NCI-H1694 (cell line): ENCODE results near the gene OR4D11.

Experiments used
- DNase-seq: peaks from one replicate; lab custom pipeline; 2025; lab: John Stamatoyannopoulos, UW

The OR4D11 gene

DNA sequence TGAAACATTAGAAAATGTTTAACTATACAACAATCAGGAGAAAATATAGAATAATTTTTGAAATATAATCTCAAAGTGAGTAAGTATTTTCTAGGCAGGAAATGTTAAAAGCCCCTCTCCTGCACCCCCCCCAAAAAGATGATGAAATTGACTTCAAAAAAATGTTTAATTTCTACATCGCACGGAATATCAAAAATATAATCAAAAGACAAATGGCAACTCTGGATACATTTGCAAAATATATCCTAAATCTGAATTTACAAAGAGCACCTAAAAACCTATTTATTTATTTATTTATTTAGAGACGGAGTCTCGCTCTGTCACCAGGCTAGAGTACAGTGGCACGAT lies 44.9 kb downstream of the OR4D11 start:
- no peak for DNase-seq

DNA sequence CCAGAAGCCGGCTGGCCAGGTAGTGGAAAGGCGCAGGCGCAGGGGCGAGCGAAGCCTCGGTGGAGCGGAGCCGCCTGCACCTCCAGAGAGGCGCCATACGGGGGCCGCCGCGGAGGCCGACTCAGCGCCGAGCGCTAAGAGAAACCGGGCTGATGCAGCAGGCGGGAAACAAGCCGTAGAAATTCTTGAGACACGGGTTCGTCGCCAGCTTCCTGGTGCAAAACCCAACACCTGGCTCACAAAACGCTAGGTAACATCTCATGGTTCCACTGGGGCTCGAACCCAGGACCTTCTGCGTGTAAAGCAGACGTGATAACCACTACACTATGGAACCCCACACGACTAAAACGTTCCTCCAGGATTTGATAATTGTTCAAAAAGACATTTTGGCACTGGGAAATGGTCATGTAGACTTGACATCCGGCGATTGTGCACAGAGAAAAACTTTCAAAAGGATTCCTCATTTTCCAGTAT lies 47.0 kb downstream of the OR4D11 start:
- peak; percentile 90 for DNase-seq

DNA sequence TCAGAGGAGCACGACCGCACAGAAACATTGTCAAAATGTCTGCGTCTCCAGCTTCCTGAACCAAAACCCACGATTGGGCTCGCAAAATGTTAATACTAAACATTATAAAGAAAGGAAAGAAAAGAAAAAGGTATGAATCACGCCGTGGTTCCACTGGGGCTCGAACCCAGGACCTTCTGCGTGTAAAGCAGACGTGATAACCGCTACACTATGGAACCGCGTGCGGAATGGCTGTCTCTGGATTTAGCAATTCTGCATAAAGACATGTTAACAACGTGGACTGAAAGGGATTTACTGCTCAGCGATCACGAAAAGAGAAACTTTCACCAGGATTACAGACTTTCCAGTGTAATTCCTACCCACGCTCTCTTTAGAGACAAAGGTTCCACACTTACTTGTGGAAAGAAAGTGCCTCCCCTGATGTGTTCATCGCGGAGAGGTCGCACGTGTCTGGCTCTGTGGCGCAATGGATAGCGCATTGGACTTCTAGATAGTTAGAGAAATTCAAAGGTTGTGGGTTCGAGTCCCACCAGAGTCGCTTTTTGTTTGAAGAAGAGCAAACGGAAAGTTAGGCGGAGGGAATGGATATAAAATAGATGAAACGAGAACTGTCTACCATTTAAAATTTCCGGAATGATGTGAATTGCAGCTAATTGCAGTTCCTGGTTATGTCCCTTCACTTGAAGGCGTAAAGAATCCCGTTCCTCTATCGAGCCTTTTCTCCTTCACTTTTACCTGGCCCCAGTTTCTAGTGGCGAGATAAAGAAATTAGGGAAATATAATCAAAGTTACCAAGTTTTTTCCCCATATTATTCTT lies 47.7 kb downstream of the OR4D11 start:
- peak; percentile 94 for DNase-seq

DNA sequence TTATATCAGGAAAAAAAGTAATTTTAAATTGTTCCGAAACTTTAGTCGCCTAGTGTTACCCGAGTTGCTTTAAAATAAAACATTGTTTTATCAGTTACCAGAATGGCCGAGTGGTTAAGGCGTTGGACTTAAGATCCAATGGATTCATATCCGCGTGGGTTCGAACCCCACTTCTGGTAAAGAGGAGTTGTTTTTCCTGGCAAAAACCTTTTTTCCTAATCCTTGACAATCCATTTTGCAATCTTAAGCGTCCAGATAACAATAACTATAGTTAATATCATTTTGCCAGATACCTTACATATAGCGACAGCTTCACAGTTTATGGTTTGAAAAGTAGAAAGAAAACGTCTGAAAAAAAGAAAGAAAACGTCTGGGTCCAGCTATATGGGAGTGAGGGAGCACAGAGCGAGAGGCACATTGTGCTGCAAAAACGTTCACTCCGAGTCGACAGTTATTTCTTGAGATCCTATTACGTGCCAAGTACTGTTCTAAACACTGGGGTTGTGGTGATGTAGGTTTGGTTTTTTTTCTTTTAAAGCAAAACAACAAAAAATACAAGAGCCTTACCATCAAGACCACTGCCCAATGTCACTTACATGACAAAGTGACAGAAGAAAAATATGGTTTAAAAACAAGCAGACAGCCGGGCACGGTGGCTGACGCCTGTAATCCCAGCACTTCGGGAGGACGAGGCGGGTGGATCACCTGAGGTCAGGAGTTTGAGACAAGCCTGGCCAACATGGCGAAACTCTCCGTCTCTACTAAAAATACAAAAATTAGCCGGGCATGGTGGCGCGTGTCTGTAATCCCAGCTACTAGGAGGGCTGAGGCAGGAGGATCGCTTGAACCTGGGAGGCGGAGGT lies 48.5 kb downstream of the OR4D11 start:
- peak; percentile 27 for DNase-seq

DNA sequence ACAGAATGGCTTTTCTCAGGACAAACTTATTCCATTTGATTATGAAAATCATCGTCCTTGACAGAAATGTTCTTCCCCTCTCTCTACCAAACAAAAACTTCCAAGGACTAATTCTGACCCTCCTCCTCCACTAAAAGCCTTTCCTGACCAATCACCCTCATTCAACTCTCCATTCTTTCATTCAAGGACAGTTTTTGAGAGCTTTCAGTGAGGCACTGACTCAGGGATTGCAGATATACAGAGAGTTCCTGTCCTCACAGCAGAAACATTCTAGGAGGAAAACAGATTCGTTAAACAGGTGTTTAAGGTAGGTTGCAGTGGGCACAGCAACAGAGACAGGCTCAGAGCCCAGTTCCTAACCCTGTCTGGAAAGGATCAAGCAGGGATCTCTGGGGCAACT lies 49.5 kb downstream of the OR4D11 start:
- DNase-seq = no peak

DNA sequence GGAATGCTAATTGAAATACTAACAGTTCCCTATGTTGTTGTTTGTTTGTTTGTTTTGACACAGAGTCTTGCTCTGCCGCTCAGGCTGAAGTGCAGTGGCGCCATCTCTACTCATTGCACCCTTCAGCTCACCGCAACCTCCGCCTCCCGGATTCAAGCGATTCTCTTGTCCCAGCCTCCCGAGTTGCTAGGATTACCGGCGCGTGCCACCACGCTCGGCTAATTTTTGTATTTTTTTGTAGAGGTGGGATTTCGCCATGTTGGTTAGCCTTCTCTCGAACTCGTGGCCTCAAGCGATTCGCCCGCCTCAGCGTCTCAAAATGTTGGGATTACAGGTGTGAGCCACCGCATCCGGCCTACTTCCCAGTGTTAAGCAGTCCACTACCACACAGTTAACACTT lies 49.9 kb downstream of the OR4D11 start:
- no peak for DNase-seq
